Neural progenitor cell (in vitro differentiated cells): ENCODE measurements around the gene NHSL1.

Experiments
- EZH2 ChIP-seq: fragments of 200-600 bp; sonication (generic); IDR thresholded peaks from 2 replicates; pipeline ENCODE4 v1.6.1; 2017; ENCODE audit warnings: antibody characterized with exemption, mild to moderate bottlenecking, moderate library complexity
- EZH2phosphoT487 ChIP-seq: fragments of 200-600 bp; sonication (generic); IDR thresholded peaks from 2 replicates; pipeline ENCODE4 v1.6.1; 2017; ENCODE audit warnings: antibody characterized with exemption
- TF ChIP-seq, protein P1 (sequence below): fragments of 200-600 bp; sonication (generic); IDR thresholded peaks from 2 replicates; pipeline ENCODE4 v1.5.1; 2017; ENCODE audit warnings: antibody characterized with exemption, mild to moderate bottlenecking

- TF ChIP-seq EZH2phosphoT487 (no peak), EZH2 (no peak)
- TF ChIP-seq, protein P1, sequence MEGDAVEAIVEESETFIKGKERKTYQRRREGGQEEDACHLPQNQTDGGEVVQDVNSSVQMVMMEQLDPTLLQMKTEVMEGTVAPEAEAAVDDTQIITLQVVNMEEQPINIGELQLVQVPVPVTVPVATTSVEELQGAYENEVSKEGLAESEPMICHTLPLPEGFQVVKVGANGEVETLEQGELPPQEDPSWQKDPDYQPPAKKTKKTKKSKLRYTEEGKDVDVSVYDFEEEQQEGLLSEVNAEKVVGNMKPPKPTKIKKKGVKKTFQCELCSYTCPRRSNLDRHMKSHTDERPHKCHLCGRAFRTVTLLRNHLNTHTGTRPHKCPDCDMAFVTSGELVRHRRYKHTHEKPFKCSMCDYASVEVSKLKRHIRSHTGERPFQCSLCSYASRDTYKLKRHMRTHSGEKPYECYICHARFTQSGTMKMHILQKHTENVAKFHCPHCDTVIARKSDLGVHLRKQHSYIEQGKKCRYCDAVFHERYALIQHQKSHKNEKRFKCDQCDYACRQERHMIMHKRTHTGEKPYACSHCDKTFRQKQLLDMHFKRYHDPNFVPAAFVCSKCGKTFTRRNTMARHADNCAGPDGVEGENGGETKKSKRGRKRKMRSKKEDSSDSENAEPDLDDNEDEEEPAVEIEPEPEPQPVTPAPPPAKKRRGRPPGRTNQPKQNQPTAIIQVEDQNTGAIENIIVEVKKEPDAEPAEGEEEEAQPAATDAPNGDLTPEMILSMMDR, result no peak
These were observed 126.4 kb downstream of the NHSL1 start for GRCh38 chr6:138372711-138373463.
